GM21619 (cell line): ENCODE measurements around the gene C17orf75.
A peak's percentile ranks its signal among the peaks of the same experiment; 100 is the strongest.
"Not testable (repeated sequence)": the region's sequence is repeated elsewhere in the genome, so short reads cannot be mapped to it uniquely, and the experiment has no call there.

ENCODE experiments used
- ATAC-seq: cut with Tn5 transposase; IDR thresholded peaks from one replicate; pipeline ENCODE4 v1.9.1; 2021; ENCODE audit not compliant: unreplicated experiment

C17orf75 gene

GRCh38 chr17:32341857-32342602 is at the start of gene C17orf75:
TSS of gene C17orf75 (minus strand) at chr17:32342173. CDS start at chr17:32342139, 34 bp downstream.
- peak; percentile 78 for ATAC-seq

- no peak for ATAC-seq
Measured at GRCh38 chr17:32388613-32389459, 46.9 kb upstream of the C17orf75 start.

GRCh38 chr17:32388128-32388527 is 46.2 kb upstream of the C17orf75 start:
- not testable (repeated sequence) for ATAC-seq

GRCh38 chr17:32386844-32387243 is 44.9 kb upstream of the C17orf75 start:
- ATAC-seq, result no peak

GRCh38 chr17:32385971-32386370 is 44.0 kb upstream of the C17orf75 start:
- ATAC-seq, result no peak

- ATAC-seq, result no peak
Measured at GRCh38 chr17:32385121-32385520, 43.1 kb upstream of the C17orf75 start.

- ATAC-seq, result no peak
Measured at GRCh38 chr17:32383926-32384434, 42.0 kb upstream of the C17orf75 start.

GRCh38 chr17:32382526-32383223 is 40.7 kb upstream of the C17orf75 start:
- no peak for ATAC-seq

- no peak for ATAC-seq
Measured at GRCh38 chr17:32370426-32370825, 28.5 kb upstream of the C17orf75 start.

GRCh38 chr17:32361270-32361669 is 19.3 kb upstream of the C17orf75 start:
- no peak for ATAC-seq

- ATAC-seq, result no peak
Measured at GRCh38 chr17:32357615-32358014, 15.6 kb upstream of the C17orf75 start.

- ATAC-seq, result no peak
Measured at GRCh38 chr17:32356750-32357149, 14.8 kb upstream of the C17orf75 start.

GRCh38 chr17:32356378-32356743 is 14.4 kb upstream of the C17orf75 start:
- ATAC-seq, result no peak

- no peak for ATAC-seq
Measured at GRCh38 chr17:32355649-32356377, 13.8 kb upstream of the C17orf75 start.

GRCh38 chr17:32352734-32353133 is 10.8 kb upstream of the C17orf75 start:
- not testable (repeated sequence) for ATAC-seq

GRCh38 chr17:32350666-32351418 is 8.9 kb upstream of the C17orf75 start:
- peak; percentile 14 for ATAC-seq

- ATAC-seq, result peak; percentile 82
Measured at GRCh38 chr17:32349854-32350665, 8.1 kb upstream of the C17orf75 start, which contains the start of gene ZNF207. TSS of gene ZNF207 (plus strand) at chr17:32350157. CDS start at chr17:32350286, 129 bp downstream.

GRCh38 chr17:32349503-32349853 is 7.5 kb upstream of the C17orf75 start:
- peak; percentile 5 for ATAC-seq

- ATAC-seq, result no peak
Measured at GRCh38 chr17:32348483-32348800, 6.5 kb upstream of the C17orf75 start.
